ENCODE results near the gene ATF7IP2. TPM values are rescaled to one million over a fixed set of nuclear protein-coding genes. Genes with fewer than 3 reads are reported as not detected.

Gene ATF7IP2, protein sequence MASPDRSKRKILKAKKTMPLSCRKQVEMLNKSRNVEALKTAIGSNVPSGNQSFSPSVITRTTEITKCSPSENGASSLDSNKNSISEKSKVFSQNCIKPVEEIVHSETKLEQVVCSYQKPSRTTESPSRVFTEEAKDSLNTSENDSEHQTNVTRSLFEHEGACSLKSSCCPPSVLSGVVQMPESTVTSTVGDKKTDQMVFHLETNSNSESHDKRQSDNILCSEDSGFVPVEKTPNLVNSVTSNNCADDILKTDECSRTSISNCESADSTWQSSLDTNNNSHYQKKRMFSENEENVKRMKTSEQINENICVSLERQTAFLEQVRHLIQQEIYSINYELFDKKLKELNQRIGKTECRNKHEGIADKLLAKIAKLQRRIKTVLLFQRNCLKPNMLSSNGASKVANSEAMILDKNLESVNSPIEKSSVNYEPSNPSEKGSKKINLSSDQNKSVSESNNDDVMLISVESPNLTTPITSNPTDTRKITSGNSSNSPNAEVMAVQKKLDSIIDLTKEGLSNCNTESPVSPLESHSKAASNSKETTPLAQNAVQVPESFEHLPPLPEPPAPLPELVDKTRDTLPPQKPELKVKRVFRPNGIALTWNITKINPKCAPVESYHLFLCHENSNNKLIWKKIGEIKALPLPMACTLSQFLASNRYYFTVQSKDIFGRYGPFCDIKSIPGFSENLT
- 162 and 180 TPM in 2 replicates for total RNA-seq (2013; cell fraction: nucleolus; rRNA removed)
- total RNA-seq (2014; rRNA removed) = 31.6 and 41.5 TPM in 2 replicates
- 31.4 and 32.7 TPM in 2 replicates for total RNA-seq (2014; rRNA removed; fragmentation: Illumina TruSeq; extraction: Trizol)
- 24.4 and 24.6 TPM in 2 replicates for total RNA-seq (2021)
- 94.0 TPM for polyA plus RNA-seq (2011; ENCODE audit: low read depth)
- polyA plus RNA-seq (2011; rRNA removed) = 82.1 and 120 TPM in 2 replicates
- 34.1 and 41.8 TPM in 2 replicates for polyA plus RNA-seq (2011; cell fraction: cytosol; rRNA removed)
- polyA plus RNA-seq (2011; cell fraction: nucleus; rRNA removed) = 80.6 and 81.9 TPM in 2 replicates
- 22.8 and 56.1 TPM in 2 replicates for polyA plus RNA-seq (2012)
- 35.5 and 44.2 TPM in 2 replicates for polyA plus RNA-seq (2014; fragmentation: Illumina TruSeq; extraction: Trizol)
- polyA plus RNA-seq (2014; fragmentation: Nextera tagmentation; extraction: Ambion mirVana) = 10 to 100 TPM; 67.9 to 75.2 TPM
- polyA plus RNA-seq (2014; rRNA removed) = 36.3 and 46.7 TPM in 2 replicates
- polyA plus RNA-seq (2016; fragmentation: Nextera tagmentation; extraction: Ambion mirVana) = 10 to 100 TPM; 57.1 to 58.3 TPM
- polyA minus RNA-seq (2011; rRNA and poly(A)+ RNA removed) = 66.5 and 116 TPM in 2 replicates
- 7.8 and 8.3 TPM in 2 replicates for polyA minus RNA-seq (2011; cell fraction: cytosol; rRNA and poly(A)+ RNA removed)
- 38.7 and 69.5 TPM in 2 replicates for polyA minus RNA-seq (2011; cell fraction: nucleus; rRNA and poly(A)+ RNA removed)
- percentile 80 among the genes with signal in this experiment for Bru-seq, nascent RNA
- percentile 85 among the genes with signal in this experiment for BruChase-seq, experiment 1, labeled RNA remaining after a 6-hour chase
- percentile 85 among the genes with signal in this experiment for BruChase-seq, experiment 2, labeled RNA remaining after a 2-hour chase
- long read RNA-seq, experiment 1, transcript ATF7IP2-214 (3 exons, 576 nt) = major isoform, 9 of 15 reads
- long read RNA-seq, experiment 1, partial matches to known transcripts = 0 of 15 reads
- long read RNA-seq, experiment 1, other reads (novel, unspliced or antisense) = 3 of 15 reads
- long read RNA-seq, experiment 2, transcript ATF7IP2-209 (1 exons, 1,681 nt) = minor isoform, 10 of 60 reads
- long read RNA-seq, experiment 2, transcript ATF7IP2-214 (3 exons, 576 nt) = major isoform, 36 of 60 reads
- long read RNA-seq, experiment 2, partial matches to known transcripts = 0 of 60 reads
- long read RNA-seq, experiment 2, other reads (novel, unspliced or antisense) = 10 of 60 reads

DNA sequence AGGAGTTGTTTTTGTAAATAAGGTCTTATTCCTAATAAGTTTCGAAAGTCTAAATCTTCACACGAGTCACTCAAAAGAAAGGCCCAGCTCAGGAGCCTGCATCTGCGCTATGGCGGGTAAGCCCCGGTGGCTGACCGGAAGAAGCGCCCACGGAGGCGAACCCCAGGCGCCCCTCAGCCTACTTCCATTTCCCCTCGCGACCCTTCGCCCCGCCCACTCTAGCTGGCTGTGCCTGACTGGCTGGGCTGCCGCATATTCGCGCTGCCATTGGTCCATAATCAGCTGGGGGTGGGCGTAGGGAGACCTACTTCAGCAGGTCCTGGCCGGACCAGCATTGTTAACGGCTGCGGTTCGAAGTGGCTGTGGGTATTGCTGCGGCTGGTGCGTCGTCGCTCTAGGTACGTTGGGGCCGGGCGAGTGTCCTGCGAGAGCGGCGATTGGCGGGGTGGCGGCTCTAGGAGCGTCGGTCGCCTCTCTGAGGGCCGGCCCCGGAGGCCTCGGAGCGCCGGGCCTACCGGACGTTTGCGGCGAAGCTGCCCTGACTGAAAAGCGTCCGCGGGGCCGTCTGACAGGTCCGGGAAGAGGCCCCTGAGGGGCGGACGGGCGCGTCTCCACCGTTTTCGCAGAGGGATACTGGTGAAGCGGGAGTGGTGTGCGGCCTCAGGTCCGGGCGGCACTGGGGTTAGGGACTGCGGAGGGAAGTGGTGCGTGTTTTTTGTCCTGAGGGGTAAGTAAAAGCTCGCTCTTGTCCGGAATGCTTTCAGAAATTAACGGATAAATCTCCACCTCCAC is at the start of gene ATF7IP2:
ATF7IP2 (plus strand) TSS at position 337 of the 792 bp plus-strand sequence. CDS start 44,560 bp downstream, outside the sequence.
- RAD21 ChIA-PET (ENCODE audit: unreplicated experiment) = interaction anchor here (1.0 to 1.8 kb wide), 6 partner anchors 23 to 129 kb away, joined by 3 to 7 read pairs (median 3); no protein-coding TSS in a partner anchor
- H3K4me2 ChIP-seq (ENCODE audit: control insufficient read depth, insufficient read depth) = peak within 1 kb of the TSS; percentile 80
- TF ChIP-seq FOXM1 (IDR thresholded peaks at IDR 0.05; ENCODE audit: low read depth, low read length) (no peak), CREB1 (IDR thresholded peaks at IDR 0.05; ENCODE audit: low read depth) (peak; percentile 54; the same call in 1 of the 2 replicates), TAF1 (IDR thresholded peaks at IDR 0.05; ENCODE audit: borderline replicate concordance, low read depth, low read length) (peak; percentile 88), BCL3 (IDR thresholded peaks at IDR 0.05; ENCODE audit: borderline replicate concordance, insufficient read depth, low read depth, low read length, poor library complexity, severe bottlenecking) (no peak), CBFB (IDR thresholded peaks at IDR 0.05; ENCODE audit: low read depth) (peak; percentile 87), SPI1 (IDR thresholded peaks at IDR 0.05; ENCODE audit: borderline replicate concordance, insufficient read depth, low read depth, low read length) (peak; percentile 25; the same call in 1 of the 2 replicates), STAT3 (IDR thresholded peaks at IDR 0.05; ENCODE audit: low read depth, low read length) (0 out of 2 replicates have a peak, but pooled peaks have one; percentile 4), HDGF (IDR thresholded peaks at IDR 0.05) (peak; percentile 78; the same call in 1 of the 2 replicates), GATAD2B (conservative IDR thresholded peaks at IDR 0.05; ENCODE audit: low read depth) (peak; percentile 84), FOXK2 (IDR thresholded peaks at IDR 0.05) (peak; percentile 4; the same call in 1 of the 2 replicates)

More for the DNA sequence above, at the start of gene ATF7IP2:
- Histone ChIP-seq H3K36me3 (ENCODE audit: control insufficient read depth in 2 of 2, insufficient read depth in 2 of 2, low read length in 1 of 2) (peaks cover 0 to 10% of the 10 kb centered on the region in 2 experiments; a peak in 2 of 4 replicates), H3K27me3 (replicated peaks in 1 of 2; ENCODE audit: control insufficient read depth in 2 of 2, insufficient read depth in 2 of 2, low read length in 1 of 2) (no peaks in the 10 kb centered on the region), H2AFZ (ENCODE audit: control insufficient read depth, low read depth, low read length) (peak within 1 kb of the TSS; percentile 77), H4K20me1 (ENCODE audit: control insufficient read depth, insufficient read depth) (no peaks in the 10 kb centered on the region), H3K9ac (ENCODE audit: control insufficient read depth, insufficient read depth, low read length) (peak within 1 kb of the TSS; percentile 92), H3K79me2 (ENCODE audit: control insufficient read depth, insufficient read depth, low read length) (peaks cover 17% of the 10 kb centered on the region), H3K27ac (ENCODE audit: control insufficient read depth, insufficient read depth) (peak within 1 kb of the TSS; percentile 80), H3K9me3 (replicated peaks; ENCODE audit: control insufficient read depth, insufficient read depth, low read length) (peaks cover 8% of the 10 kb centered on the region), H3K4me3 (peak within 1 kb of the TSS; percentile 80), H3K4me1 (ENCODE audit: control insufficient read depth, insufficient read depth, low read length) (peaks cover 7% of the 10 kb centered on the region)
- ATAC-seq (peak; percentile 97), DNase-seq (ENCODE audit: low read depth, low spot score) (peak; percentile 80), FAIRE-seq (peak; percentile 94)
- under 1% methylated on average over 61 of the region's 66 CpGs for WGBS (ENCODE audit: insufficient coverage, insufficient replicate concordance, low lambda C conversion rate, missing lambda C conversion rate)
- CTCF ChIA-PET = interaction anchor here (0.9 to 1.6 kb wide), 4 partner anchors 18 to 351 kb away, joined by 3 to 6 read pairs (median 3); no protein-coding TSS in a partner anchor
- in situ Hi-C loops (cut with MboI) (loop anchor here (10.0 kb wide), 1 partner anchor 121 kb away; no protein-coding TSS in a partner anchor), intact Hi-C loops (cut with micrococcal nuclease; ENCODE audit: unreplicated experiment) (loop anchor here (1.0 to 5.0 kb wide), 4 partner anchors 74 to 351 kb away; no protein-coding TSS in a partner anchor)
- SMC1A ChIA-PET (ENCODE audit: uncharacterized antibody, unreplicated experiment) = interaction anchor here (0.6 to 1.8 kb wide), 6 partner anchors 23 to 316 kb away, joined by 3 to 6 read pairs (median 3); no protein-coding TSS in a partner anchor
- no TSS peak for BruUV-seq (replicated peaks)
- POLR2A ChIA-PET = interaction anchor here (0.6 to 1.1 kb wide), 3 partner anchors 56 to 353 kb away, joined by 3 to 10 read pairs (median 5); no protein-coding TSS in a partner anchor

Data from GM12878 (cell line).